22Rv1 (cell line): ENCODE measurements around the gene CALM3.

Experiments
- CTCF ChIP-seq: fragments of 450-650 bp; IDR thresholded peaks from 2 replicates; pipeline ENCODE4 v1.5.1; 2017; ENCODE audit warnings: mild to moderate bottlenecking
- ZFX ChIP-seq: fragments of 450-650 bp; IDR thresholded peaks from 2 replicates; pipeline ENCODE4 v1.6.1; 2017; ENCODE audit warnings: antibody characterized with exemption, borderline replicate concordance

GRCh38 chr19:46659151-46660007, 58.2 kb downstream of the CALM3 start:
- TF ChIP-seq CTCF (no peak), ZFX (no peak)
